A549 (cell line): ENCODE data around the gene ZBTB46. TPM values are rescaled to one million over a fixed set of nuclear protein-coding genes. Genes with fewer than 3 reads are reported as not detected.

Source experiments
- ATAC-seq, 2 experiments: fragments of 200-7000 bp in 1 of 2; fragments of >200 bp in 1 of 2; cut with Nextera tagmentation in 1 of 2; cut with Tn5 transposase in 1 of 2; 3 replicates each; pipeline versions ENCODE4 v1.8.0 to v1.9.1; 2018 to 2020; ENCODE audit warnings: mild to moderate bottlenecking in 1 of 2, moderate library complexity in 1 of 2
- CTCF ChIA-PET: fragments of 300-600 bp; sonication (Branson Sonifier 250); formaldehyde crosslinking; extraction: SDS; loops from one replicate; lab custom pipeline; 2021; ENCODE audit warnings: antibody characterized with exemption, inconsistent platforms; lab: Yijun Ruan, JAX
- POLR2A ChIA-PET: fragments of 350-600 bp; formaldehyde crosslinking; extraction: SDS; loops from one replicate; lab custom pipeline; 2021; ENCODE audit warnings: antibody characterized with exemption, inconsistent platforms; lab: Yijun Ruan, JAX
- DNase-seq, 2 experiments: peaks; one replicate each; pipeline versions ENCODE4 v3.0.0 to v3.0.0-alpha.2; 2011 to 2016; ENCODE audit warnings: low read depth in 1 of 2, low spot score in 1 of 2
- FAIRE-seq: peaks from 2 replicates; lab custom pipeline; 2011; peaks lifted over from hg19 to GRCh38; lab: Jason Lieb, UNC
- H3K27ac ChIP-seq, 2 experiments: fragments of >200 bp; sonication (Bioruptor Twin); formaldehyde crosslinking; 3 replicates each; pipeline ENCODE4 v1.5.1; 2016 to 2017
- H3K4me1 ChIP-seq: fragments of >200 bp; sonication (Bioruptor Twin); formaldehyde crosslinking; 3 replicates; pipeline ENCODE4 v1.6.1; 2016
- H3K4me2 ChIP-seq: fragments of >200 bp; sonication (Bioruptor Twin); formaldehyde crosslinking; 3 replicates; pipeline ENCODE4 v1.6.1; 2016
- H3K4me3 ChIP-seq: fragments of >200 bp; sonication (Bioruptor Twin); formaldehyde crosslinking; 3 replicates; pipeline ENCODE4 v1.5.1; 2016
- H3K9me3 ChIP-seq: fragments of >200 bp; sonication (Bioruptor Twin); formaldehyde crosslinking; 3 replicates; pipeline ENCODE4 v1.6.1; 2016
- CBX8 ChIP-seq: fragments of 200-600 bp; sonication (generic); IDR thresholded peaks from 2 replicates; pipeline ENCODE4 v1.6.1; 2016
- CHD4 ChIP-seq: fragments of 200-600 bp; sonication (generic); IDR thresholded peaks from 2 replicates; pipeline ENCODE4 v1.6.1; 2016; ENCODE audit warnings: antibody characterized with exemption, mild to moderate bottlenecking, borderline replicate concordance
- E2F6 ChIP-seq: IDR thresholded peaks from 2 replicates; pipeline ENCODE4 v1.6.1; 2012; ENCODE audit warnings: low read depth, borderline replicate concordance
- EHMT2 ChIP-seq: fragments of 200-600 bp; sonication (generic); IDR thresholded peaks from 2 replicates; pipeline ENCODE4 v1.6.1; 2016; ENCODE audit warnings: antibody characterized with exemption, low read depth, mild to moderate bottlenecking, moderate library complexity
- JUN ChIP-seq, 2 experiments: fragments of >200 bp; sonication (Bioruptor Twin); formaldehyde crosslinking; IDR thresholded peaks; 2 replicates in 1 of 2; 3 replicates in 1 of 2; pipeline ENCODE4 v1.6.1; 2016 to 2017
- JUNB ChIP-seq: fragments of >200 bp; sonication (Bioruptor Twin); formaldehyde crosslinking; IDR thresholded peaks from 2 replicates; pipeline ENCODE4 v1.6.1; 2016
- KDM5A ChIP-seq: fragments of 200-600 bp; sonication (generic); IDR thresholded peaks from 2 replicates; pipeline ENCODE4 v1.6.1; 2016; ENCODE audit warnings: antibody characterized with exemption, mild to moderate bottlenecking
- MAFK ChIP-seq: fragments of 450-650 bp; IDR thresholded peaks from 2 replicates; pipeline ENCODE4 v1.6.1; 2014; ENCODE audit not compliant: partially characterized antibody
- MAZ ChIP-seq: fragments of 150-350 bp; IDR thresholded peaks from 2 replicates; pipeline ENCODE4 v1.6.1; 2014; ENCODE audit warnings: antibody characterized with exemption, low read depth, low read length, borderline replicate concordance
- NPAS2 ChIP-seq: fragments of 250-450 bp; sonication (Bioruptor Pico); IDR thresholded peaks from 2 replicates; pipeline ENCODE4 v1.8.0; 2022; ENCODE audit warnings: mild to moderate bottlenecking, moderate library complexity, borderline replicate concordance
- PBX3 ChIP-seq: IDR thresholded peaks from 2 replicates; pipeline ENCODE4 v1.6.1; 2012
- POLR2A ChIP-seq: IDR thresholded peaks from 2 replicates; pipeline ENCODE4 v1.6.1; 2012; ENCODE audit warnings: mild to moderate bottlenecking, low read length
- POLR2AphosphoS2 ChIP-seq: conservative IDR thresholded peaks from 2 replicates; pipeline ENCODE4 v1.6.1; 2012; ENCODE audit warnings: low read length, improper control_type of control experiment, inconsistent platforms
- RARB ChIP-seq: fragments of 250-450 bp; sonication (Bioruptor Pico); IDR thresholded peaks from 2 replicates; pipeline ENCODE4 v1.8.0; 2021; ENCODE audit warnings: mild to moderate bottlenecking, moderate library complexity
- REST ChIP-seq: fragments of 200-600 bp; sonication (generic); IDR thresholded peaks from 2 replicates; pipeline ENCODE4 v1.6.1; 2016; ENCODE audit warnings: antibody characterized with exemption, mild to moderate bottlenecking, moderate library complexity
- RFX5 ChIP-seq: fragments of 450-650 bp; IDR thresholded peaks from 2 replicates; pipeline ENCODE4 v1.7.1; 2014; ENCODE audit warnings: antibody characterized with exemption, mild to moderate bottlenecking, moderate library complexity
- SMC3 ChIP-seq: fragments of >200 bp; sonication (Bioruptor Twin); formaldehyde crosslinking; IDR thresholded peaks from 3 replicates; pipeline ENCODE4 v1.6.1; 2018; ENCODE audit warnings: inconsistent platforms
- SREBF2 ChIP-seq: fragments of 450-650 bp; IDR thresholded peaks from 2 replicates; pipeline ENCODE4 v1.6.1; 2014; ENCODE audit warnings: mild to moderate bottlenecking, moderate library complexity
- ZSCAN20 ChIP-seq: fragments of 250-450 bp; sonication (Bioruptor Pico); IDR thresholded peaks from 2 replicates; pipeline ENCODE4 v1.8.0; 2022; ENCODE audit warnings: mild to moderate bottlenecking, moderate library complexity
- WGBS: methylation state at CpG from one replicate; pipeline ENCODE4 v1.1.6; 2017; ENCODE audit errors: missing lambda C conversion rate; 5-methylcytosine and 5-hydroxymethylcytosine counted together
- polyA plus RNA-seq, 4 experiments: library from polyadenylated mRNA; depleted of rRNA in 3 of 4; stranded (reverse); fragments of >200 nt; fragmentation: RNase III in 1 of 4; extraction: RNeasy Plus Mini Kit Qiagen cat#74134 plus additional on column Dnase treatment in 1 of 4; gene quantifications; 2 replicates in 3 of 4; 3 replicates in 1 of 4; pipeline ENCODE4 v1.2.3, GENCODE V29; 2011 to 2017
- TF ChIP-seq, protein P1 (sequence below): fragments of >200 bp; sonication (Bioruptor Twin); formaldehyde crosslinking; IDR thresholded peaks from 2 replicates; pipeline ENCODE4 v1.6.1; 2016
- TF ChIP-seq, protein P2 (sequence below): fragments of 150-350 bp; IDR thresholded peaks from 2 replicates; pipeline ENCODE4 v1.6.1; 2014; ENCODE audit warnings: low read depth, mild to moderate bottlenecking, low read length

The ZBTB46 gene
- polyA plus RNA-seq, 2 of the 4 experiments (the other 2 are of a cell fraction): 0.17 to 0.43 TPM

DNA sequence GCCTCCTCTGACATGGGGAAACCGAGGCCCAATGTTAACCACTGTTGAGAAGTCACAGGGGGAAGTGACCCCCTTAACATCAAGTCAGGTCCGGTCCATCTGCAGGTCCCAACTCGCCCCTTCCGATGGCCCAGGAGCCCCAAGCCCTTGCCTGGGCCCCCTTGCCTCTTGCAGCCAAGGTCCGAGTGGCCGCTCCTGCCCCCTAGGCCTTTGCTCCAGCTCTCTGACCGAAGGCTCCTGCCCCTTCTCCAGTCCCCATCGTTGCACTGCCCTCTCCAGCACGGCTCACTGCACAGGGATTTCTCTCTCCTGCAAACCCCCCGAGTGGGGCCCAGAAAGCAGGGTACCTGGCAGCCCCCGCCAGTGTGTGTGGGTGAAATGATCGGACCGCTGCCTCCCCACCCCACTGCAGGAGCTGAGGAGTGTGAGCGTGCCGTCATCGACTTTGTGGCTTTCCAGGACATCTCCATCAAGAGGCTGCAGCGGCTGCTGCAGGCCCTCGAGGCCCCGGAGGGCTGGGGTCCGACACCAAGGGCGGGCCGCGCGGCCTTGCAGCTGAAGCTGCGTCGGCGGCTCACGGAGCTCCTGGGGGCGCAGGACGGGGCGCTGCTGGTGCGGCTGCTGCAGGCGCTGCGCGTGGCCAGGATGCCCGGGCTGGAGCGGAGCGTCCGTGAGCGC lies 133.1 kb downstream of the ZBTB46 start:
- Histone ChIP-seq H3K4me2 (peak overlapping the region; percentile 82), H3K9me3 (no peaks in the 10 kb centered on the region), H3K4me1 (peaks cover 33% of the 10 kb centered on the region), H3K4me3 (no peak overlapping the region), H3K27ac (peak overlapping the region; percentile 88 to 94)
- TF ChIP-seq RARB (CRISPR knock-in tag) (no peak), POLR2AphosphoS2 (peak; percentile 49; the same call in 1 of the 2 replicates)
- ChIA-PET CTCF (interaction anchor here (0.8 to 2.4 kb wide), 7 partner anchors 8 to 276 kb away, joined by 3 to 6 read pairs (median 4); partner anchors contain the start of genes ARFRP1, PTK6, SLC2A4RG and ZGPAT), POLR2A (interaction anchor here (1.2 to 3.0 kb wide), 3 partner anchors 10 to 43 kb away, joined by 3 to 38 read pairs (median 9); partner anchors contain the start of genes ARFRP1 and ZGPAT)
- DNase-seq (no peak), ATAC-seq (no peak), FAIRE-seq (no peak)
- WGBS: 94% methylated on average over 33 of the region's 40 CpGs

GRCh38 chr20:63697357-63697867 lies 133.7 kb downstream of the ZBTB46 start:
- H3K4me1 ChIP-seq: peaks cover 33% of the 10 kb centered on the region
- DNase-seq: no peak
- H3K9me3 ChIP-seq: no peaks in the 10 kb centered on the region
- ChIA-PET POLR2A (interaction anchor here (3.0 kb wide), 1 partner anchor 10 kb away, joined by 38 read pairs; the partner anchor contains the start of genes ARFRP1 and ZGPAT), CTCF (interaction anchor here (0.9 to 2.4 kb wide), 5 partner anchors 8 to 160 kb away, joined by 3 to 6 read pairs (median 3); partner anchors contain the start of genes PTK6 and SLC2A4RG)
- TF ChIP-seq POLR2A (no peak), EHMT2 (no peak), JUNB (no peak), JUN (IDR thresholded peaks at IDR 0.05) (no peak), SREBF2 (no peak), REST (no peak), PBX3 (0 out of 2 replicates have a peak, but pooled peaks have one; percentile 29)
- TF ChIP-seq, protein P1, sequence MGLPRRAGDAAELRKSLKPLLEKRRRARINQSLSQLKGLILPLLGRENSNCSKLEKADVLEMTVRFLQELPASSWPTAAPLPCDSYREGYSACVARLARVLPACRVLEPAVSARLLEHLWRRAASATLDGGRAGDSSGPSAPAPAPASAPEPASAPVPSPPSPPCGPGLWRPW: no peak
- no peak overlapping the region for H3K4me2 ChIP-seq
- no peak for FAIRE-seq
- 90% methylated on average over 4 of the region's 7 CpGs for WGBS
- no peak overlapping the region for H3K4me3 ChIP-seq
- H3K27ac ChIP-seq: peak overlapping the region; percentile 16 to 94; a peak in 3 of 6 replicates
- ATAC-seq: peak in 1 of 2 experiments; percentile 4; a peak in 2 of 6 replicates

DNA sequence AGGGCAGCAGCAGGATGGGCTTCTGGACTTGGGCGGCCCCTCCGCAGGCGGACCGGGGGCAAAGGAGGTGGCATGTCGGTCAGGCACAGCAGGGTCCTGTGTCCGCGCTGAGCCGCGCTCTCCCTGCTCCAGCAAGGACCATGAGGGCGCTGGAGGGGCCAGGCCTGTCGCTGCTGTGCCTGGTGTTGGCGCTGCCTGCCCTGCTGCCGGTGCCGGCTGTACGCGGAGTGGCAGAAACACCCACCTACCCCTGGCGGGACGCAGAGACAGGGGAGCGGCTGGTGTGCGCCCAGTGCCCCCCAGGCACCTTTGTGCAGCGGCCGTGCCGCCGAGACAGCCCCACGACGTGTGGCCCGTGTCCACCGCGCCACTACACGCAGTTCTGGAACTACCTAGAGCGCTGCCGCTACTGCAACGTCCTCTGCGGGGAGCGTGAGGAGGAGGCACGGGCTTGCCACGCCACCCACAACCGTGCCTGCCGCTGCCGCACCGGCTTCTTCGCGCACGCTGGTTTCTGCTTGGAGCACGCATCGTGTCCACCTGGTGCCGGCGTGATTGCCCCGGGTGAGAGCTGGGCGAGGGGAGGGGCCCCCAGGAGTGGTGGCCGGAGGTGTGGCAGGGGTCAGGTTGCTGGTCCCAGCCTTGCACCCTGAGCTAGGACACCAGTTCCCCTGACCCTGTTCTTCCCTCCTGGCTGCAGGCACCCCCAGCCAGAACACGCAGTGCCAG lies 134.3 kb downstream of the ZBTB46 start, which contains the start of gene TNFRSF6B:
TNFRSF6B (plus strand) TSS at position 25 of the 729 bp plus-strand sequence; CDS start at position 141, 116 bp downstream.
- 93% methylated on average over 44 of the region's 52 CpGs for WGBS
- no peak within 1 kb of the TSS for H3K4me3 ChIP-seq
- FAIRE-seq: no peak
- no peaks in the 10 kb centered on the region for H3K9me3 ChIP-seq
- ATAC-seq: no peak
- H3K27ac ChIP-seq: peak within 1 kb of the TSS; percentile 16 to 94; a peak in 3 of 6 replicates
- no peak for DNase-seq
- H3K4me2 ChIP-seq: no peak within 1 kb of the TSS
- CTCF ChIA-PET: interaction anchor here (1.3 to 2.4 kb wide), 2 partner anchors 89 to 159 kb away, joined by 4 to 6 read pairs; partner anchors contain the start of gene PTK6
- H3K4me1 ChIP-seq: peaks cover 35% of the 10 kb centered on the region
- POLR2A ChIA-PET: interaction anchor here (3.0 kb wide), 1 partner anchor 11 kb away, joined by 38 read pairs; the partner anchor contains the start of genes ARFRP1 and ZGPAT
- no peak for TF ChIP-seq E2F6
- TF ChIP-seq MAFK: no peak
- no peak for TF ChIP-seq SMC3
- TF ChIP-seq NPAS2 (CRISPR knock-in tag): no peak
- TF ChIP-seq, protein P2, sequence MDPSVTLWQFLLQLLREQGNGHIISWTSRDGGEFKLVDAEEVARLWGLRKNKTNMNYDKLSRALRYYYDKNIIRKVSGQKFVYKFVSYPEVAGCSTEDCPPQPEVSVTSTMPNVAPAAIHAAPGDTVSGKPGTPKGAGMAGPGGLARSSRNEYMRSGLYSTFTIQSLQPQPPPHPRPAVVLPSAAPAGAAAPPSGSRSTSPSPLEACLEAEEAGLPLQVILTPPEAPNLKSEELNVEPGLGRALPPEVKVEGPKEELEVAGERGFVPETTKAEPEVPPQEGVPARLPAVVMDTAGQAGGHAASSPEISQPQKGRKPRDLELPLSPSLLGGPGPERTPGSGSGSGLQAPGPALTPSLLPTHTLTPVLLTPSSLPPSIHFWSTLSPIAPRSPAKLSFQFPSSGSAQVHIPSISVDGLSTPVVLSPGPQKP: no peak
- TF ChIP-seq PBX3: peak; percentile 39; the same call in 1 of the 2 replicates
- TF ChIP-seq KDM5A: no peak
- TF ChIP-seq, protein P1: no peak
- TF ChIP-seq SREBF2: no peak
- no peak for TF ChIP-seq RFX5
- TF ChIP-seq ZSCAN20 (CRISPR knock-in tag): no peak
- no peak for TF ChIP-seq EHMT2
- no peak for TF ChIP-seq MAZ
- no peak for TF ChIP-seq CHD4
- TF ChIP-seq CBX8: no peak
